B cell (primary cell): Measurements from ENCODE around the gene GRK5. TPM values are rescaled to one million over a fixed set of nuclear protein-coding genes. Genes with fewer than 3 reads are reported as not detected.
"Not testable (repeated sequence)": the region's sequence is repeated elsewhere in the genome, so short reads cannot be mapped to it uniquely, and the experiment has no call there.

Source experiments
- ATAC-seq: fragments of 200-7000 bp; cut with Tn5 transposase; one replicate; pipeline ENCODE4 v1.10.0; 2021; ENCODE audit warnings: low read depth, mild to moderate bottlenecking, moderate number of reproducible peaks, moderate library complexity
- CTCF ChIA-PET: fragments of 350-600 bp; sonication (Branson Sonifier 250); formaldehyde crosslinking; loops from one replicate; lab custom pipeline; 2021; ENCODE audit warnings: antibody characterized with exemption, inconsistent platforms; lab: Charles Lee
- POLR2A ChIA-PET: fragments of 350-600 bp; sonication (Branson Sonifier 250); formaldehyde crosslinking; loops from one replicate; lab custom pipeline; 2021; ENCODE audit warnings: antibody characterized with exemption; lab: Charles Lee
- DNase-seq: peaks from one replicate; pipeline ENCODE4 v3.0.0; 2013
- H2AFZ ChIP-seq: 2 replicates; pipeline ENCODE4 v1.6.1; 2012; ENCODE audit warnings: mild to moderate bottlenecking, low read depth, low read length; ENCODE audit not compliant: insufficient read depth, poor library complexity, severe bottlenecking
- H3K27ac ChIP-seq, 2 donors: 1 replicate in 1 of 2; 2 replicates in 1 of 2; pipeline ENCODE4 v1.5.1; 2012 to 2013; ENCODE audit warnings: low read length in 2 of 2, mild to moderate bottlenecking in 2 of 2, moderate library complexity in 1 of 2
- H3K27me3 ChIP-seq, 4 experiments: fragments of 200-600 bp in 1 of 4; sonication (generic) in 1 of 4; replicated peaks in 1 of 4; 1 replicate in 2 of 4; 2 replicates in 2 of 4; pipeline versions ENCODE4 v1.6.1 to v1.7.0; 2013 to 2016; ENCODE audit warnings: low read length in 3 of 4, mild to moderate bottlenecking in 2 of 4, mixed read lengths in 1 of 4, moderate library complexity in 1 of 4; ENCODE audit not compliant: insufficient read depth in 4 of 4, control insufficient read depth in 3 of 4; ENCODE audit errors: control extremely low read depth in 1 of 4
- H3K36me3 ChIP-seq, 2 experiments: replicated peaks in 1 of 2; 1 replicate in 1 of 2; 2 replicates in 1 of 2; pipeline versions ENCODE4 v1.6.1 to v1.7.1; 2013; ENCODE audit warnings: low read length in 1 of 2; ENCODE audit not compliant: insufficient read depth in 2 of 2, control insufficient read depth in 1 of 2; ENCODE audit errors: control extremely low read depth in 1 of 2, extremely low read depth in 1 of 2
- H3K4me1 ChIP-seq, 2 donors: fragments of 200-600 bp in 1 of 2; sonication (generic) in 1 of 2; 1 replicate in 1 of 2; 2 replicates in 1 of 2; pipeline versions ENCODE4 v1.5.1 to v1.6.1; 2013 to 2017; ENCODE audit warnings: low read length in 2 of 2; ENCODE audit not compliant: control insufficient read depth in 2 of 2, insufficient read depth in 2 of 2
- H3K4me2 ChIP-seq: replicated peaks from 2 replicates; pipeline ENCODE3; 2012; ENCODE audit warnings: mild to moderate bottlenecking, low read depth, low read length; ENCODE audit not compliant: poor library complexity, severe bottlenecking
- H3K4me3 ChIP-seq, 5 experiments: fragments of 200-600 bp in 1 of 5; sonication (generic) in 1 of 5; 1 replicate in 3 of 5; 2 replicates in 2 of 5; pipeline versions ENCODE4 v1.5.1 to v1.7.0; 2011 to 2016; ENCODE audit warnings: low read length in 4 of 5, mild to moderate bottlenecking in 4 of 5, low read depth in 2 of 5, control low read depth in 1 of 5, moderate library complexity in 1 of 5; ENCODE audit not compliant: insufficient read depth in 1 of 5; ENCODE audit errors: control extremely low read depth in 1 of 5, extremely low read depth in 1 of 5
- H3K79me2 ChIP-seq: fragments of 200-600 bp; sonication (generic); one replicate; pipeline ENCODE4 v1.6.0; 2016; ENCODE audit warnings: low read length; ENCODE audit not compliant: control insufficient read depth, insufficient read depth
- H3K9ac ChIP-seq: fragments of 200-600 bp; sonication (generic); 2 replicates; pipeline ENCODE4 v1.6.1; 2017; ENCODE audit warnings: mild to moderate bottlenecking, low read length, moderate library complexity
- H3K9me3 ChIP-seq, 3 donors: one replicate each; pipeline versions ENCODE4 v1.6.1 to v1.7.1; 2013; ENCODE audit warnings: low read length in 2 of 3; ENCODE audit not compliant: control insufficient read depth in 2 of 3, insufficient read depth in 1 of 3; ENCODE audit errors: control extremely low read depth in 1 of 3
- H4K20me1 ChIP-seq: 2 replicates; pipeline ENCODE4 v1.6.0; 2012; ENCODE audit warnings: mild to moderate bottlenecking, low read length; ENCODE audit not compliant: insufficient read depth, control insufficient read depth, poor library complexity, severe bottlenecking
- H3K27ac Mint-ChIP-seq: one replicate; pipeline ENCODE4 v1.8.0; 2021; ENCODE audit warnings: mixed read lengths
- H3K27me3 Mint-ChIP-seq: one replicate; pipeline ENCODE4 v1.8.0; 2021; ENCODE audit warnings: mixed read lengths
- H3K4me1 Mint-ChIP-seq: one replicate; pipeline ENCODE4 v1.8.0; 2021; ENCODE audit warnings: mixed read lengths
- H3K4me3 Mint-ChIP-seq: one replicate; pipeline ENCODE4 v1.8.0; 2021; ENCODE audit warnings: mixed read lengths
- H3K9me3 Mint-ChIP-seq: one replicate; pipeline ENCODE4 v1.8.0; 2022; ENCODE audit warnings: mixed read lengths; ENCODE audit not compliant: insufficient read depth
- EZH2 ChIP-seq: IDR thresholded peaks from 2 replicates; pipeline ENCODE4 v1.6.1; 2012; ENCODE audit warnings: borderline replicate concordance, low read depth, mild to moderate bottlenecking, moderate library complexity, low read length; ENCODE audit not compliant: insufficient read depth, poor library complexity, severe bottlenecking
- WGBS: methylation state at CpG from one replicate; pipeline ENCODE4 v1.1.5; 2013; ENCODE audit warnings: missing lambda C conversion rate; ENCODE audit not compliant: insufficient coverage; 5-methylcytosine and 5-hydroxymethylcytosine counted together
- intact Hi-C: fragments of 100-400 bp; cut with micrococcal nuclease; formaldehyde crosslinking; loops from one replicate; pipeline ENCODE4 v1.10.0; 2022
- polyA plus RNA-seq: library from polyadenylated mRNA; depleted of rRNA; stranded (reverse); fragments of >200 nt; gene quantifications from 2 replicates; pipeline ENCODE4 v1.2.3, GENCODE V29; 2012
- total RNA-seq, 2 donors: library from RNA; stranded (reverse); fragments of 120-200 nt in 1 of 2; gene quantifications; 1 replicate in 1 of 2; 2 replicates in 1 of 2; pipeline versions ENCODE4 v1.2.3 to v1.2.4, GENCODE V29; 2013 to 2022
- TF ChIP-seq, protein P1 (sequence below): fragments of 200-600 bp; IDR thresholded peaks from one replicate; pipeline ENCODE4 v1.8.0; 2022; ENCODE audit warnings: antibody characterized with exemption, mild to moderate bottlenecking

Gene GRK5
- total and polyA plus RNA-seq, 2 donors (not counting 1 experiment from before 2014, with no cell fraction given) = 21.9 to 54.8 TPM

DNA sequence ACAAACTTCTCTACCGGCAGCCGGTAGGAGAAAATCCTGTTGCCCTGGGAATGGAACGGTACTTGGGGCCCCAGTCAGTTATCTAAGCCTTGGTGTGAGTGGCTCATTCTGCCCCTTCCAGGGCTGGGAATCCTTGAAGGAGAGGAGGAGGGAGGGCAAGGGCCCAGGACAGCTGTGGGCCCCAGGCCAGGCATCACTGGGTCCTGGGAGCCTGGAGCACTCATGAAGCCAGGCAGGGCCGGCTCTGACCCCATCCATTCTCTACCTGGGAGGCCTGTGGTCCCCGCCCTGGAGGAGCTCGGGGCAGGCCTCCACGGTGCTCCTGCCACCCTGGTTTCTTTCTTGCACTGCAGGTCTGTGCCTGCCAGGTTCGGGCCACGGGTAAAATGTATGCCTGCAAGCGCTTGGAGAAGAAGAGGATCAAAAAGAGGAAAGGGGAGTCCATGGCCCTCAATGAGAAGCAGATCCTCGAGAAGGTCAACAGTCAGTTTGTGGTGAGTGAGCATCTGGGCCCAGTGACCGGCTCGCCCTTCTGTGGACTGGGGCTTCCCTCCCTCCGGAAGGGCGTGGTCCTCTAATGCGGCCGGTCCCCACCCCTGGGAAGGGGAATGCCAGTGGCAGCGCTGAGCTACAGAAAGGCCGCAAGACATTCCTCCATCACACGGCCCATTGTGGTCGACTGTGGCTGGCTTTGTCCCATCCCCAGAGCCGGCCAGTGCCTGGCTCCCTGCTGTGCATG is 223.8 kb downstream of the GRK5 start:
- ChIA-PET POLR2A (no interaction called here), CTCF (interaction anchor here (0.5 to 2.3 kb wide), 5 partner anchors 12 to 225 kb away, joined by 3 to 9 read pairs (median 6); partner anchors contain the start of gene GRK5)
- 94% methylated on average over 22 of the region's 22 CpGs for WGBS
- Mint-ChIP-seq H3K4me1 (peaks cover 3% of the 10 kb centered on the region), H3K4me3 (no peak overlapping the region), H3K27ac (no peak overlapping the region), H3K9me3 (no peaks in the 10 kb centered on the region), H3K27me3 (no peaks in the 10 kb centered on the region)
- DNase-seq = no peak
- Histone ChIP-seq H2AFZ (no peak overlapping the region), H3K27ac (no peak overlapping the region), H3K27me3 (no peaks in the 10 kb centered on the region), H3K9me3 (peaks cover 0 to 19% (median 4%) of the 10 kb centered on the region in 3 donors), H3K36me3 (peaks cover 5 to 68% of the 10 kb centered on the region in 2 experiments), H3K4me2 (no peak overlapping the region), H4K20me1 (no peaks in the 10 kb centered on the region), H3K4me3 (no peak overlapping the region), H3K9ac (no peak overlapping the region), H3K79me2 (peaks cover 4% of the 10 kb centered on the region), H3K4me1 (no peaks in the 10 kb centered on the region)
- no peak for ATAC-seq
- intact Hi-C loops = no loop called here
- no peak for TF ChIP-seq EZH2
- TF ChIP-seq, protein P1, sequence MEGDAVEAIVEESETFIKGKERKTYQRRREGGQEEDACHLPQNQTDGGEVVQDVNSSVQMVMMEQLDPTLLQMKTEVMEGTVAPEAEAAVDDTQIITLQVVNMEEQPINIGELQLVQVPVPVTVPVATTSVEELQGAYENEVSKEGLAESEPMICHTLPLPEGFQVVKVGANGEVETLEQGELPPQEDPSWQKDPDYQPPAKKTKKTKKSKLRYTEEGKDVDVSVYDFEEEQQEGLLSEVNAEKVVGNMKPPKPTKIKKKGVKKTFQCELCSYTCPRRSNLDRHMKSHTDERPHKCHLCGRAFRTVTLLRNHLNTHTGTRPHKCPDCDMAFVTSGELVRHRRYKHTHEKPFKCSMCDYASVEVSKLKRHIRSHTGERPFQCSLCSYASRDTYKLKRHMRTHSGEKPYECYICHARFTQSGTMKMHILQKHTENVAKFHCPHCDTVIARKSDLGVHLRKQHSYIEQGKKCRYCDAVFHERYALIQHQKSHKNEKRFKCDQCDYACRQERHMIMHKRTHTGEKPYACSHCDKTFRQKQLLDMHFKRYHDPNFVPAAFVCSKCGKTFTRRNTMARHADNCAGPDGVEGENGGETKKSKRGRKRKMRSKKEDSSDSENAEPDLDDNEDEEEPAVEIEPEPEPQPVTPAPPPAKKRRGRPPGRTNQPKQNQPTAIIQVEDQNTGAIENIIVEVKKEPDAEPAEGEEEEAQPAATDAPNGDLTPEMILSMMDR = no peak

DNA sequence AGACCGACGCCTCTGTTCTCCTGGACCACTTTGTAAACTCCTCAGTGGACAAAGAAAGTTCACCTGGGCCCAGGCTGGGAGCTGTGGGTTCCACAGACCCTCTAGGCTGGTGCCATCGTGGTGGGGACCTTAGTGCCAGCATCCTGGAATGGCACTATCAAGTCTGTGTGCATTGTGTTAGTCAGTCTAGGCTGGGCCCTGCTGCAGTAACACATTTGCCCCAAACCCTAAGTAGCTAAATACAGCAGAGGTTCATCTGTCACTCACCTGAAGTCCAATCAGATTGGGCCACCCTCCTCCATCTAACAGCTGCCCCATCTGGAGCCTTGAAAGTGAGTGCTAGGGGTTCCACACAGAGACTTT is 224.4 kb downstream of the GRK5 start:
- H3K27ac ChIP-seq = no peak overlapping the region
- intact Hi-C loops = no loop called here
- H3K4me1 ChIP-seq = no peaks in the 10 kb centered on the region
- CTCF ChIA-PET = interaction anchor here (0.5 to 2.3 kb wide), 5 partner anchors 11 to 225 kb away, joined by 3 to 9 read pairs (median 6); partner anchors contain the start of gene GRK5
- H3K9me3 Mint-ChIP-seq = no peaks in the 10 kb centered on the region
- no peak overlapping the region for H3K9ac ChIP-seq
- H3K27ac Mint-ChIP-seq = no peak overlapping the region
- DNase-seq (no peak), ATAC-seq (no peak)
- H3K4me2 ChIP-seq = no peak overlapping the region
- no peak overlapping the region for H3K4me3 ChIP-seq
- POLR2A ChIA-PET = no interaction called here
- peaks cover 0 to 19% (median 4%) of the 10 kb centered on the region in 3 donors for H3K9me3 ChIP-seq
- WGBS = 93% methylated on average over 3 of the region's 3 CpGs
- H3K4me1 Mint-ChIP-seq = peaks cover 3% of the 10 kb centered on the region
- no peaks in the 10 kb centered on the region for H3K27me3 Mint-ChIP-seq
- H3K36me3 ChIP-seq = peaks cover 5 to 68% of the 10 kb centered on the region in 2 experiments
- H4K20me1 ChIP-seq = no peaks in the 10 kb centered on the region
- TF ChIP-seq, protein P1 = no peak
- TF ChIP-seq EZH2 = no peak
- no peak overlapping the region for H2AFZ ChIP-seq
- no peaks in the 10 kb centered on the region for H3K27me3 ChIP-seq
- H3K79me2 ChIP-seq = peaks cover 4% of the 10 kb centered on the region
- no peak overlapping the region for H3K4me3 Mint-ChIP-seq

DNA sequence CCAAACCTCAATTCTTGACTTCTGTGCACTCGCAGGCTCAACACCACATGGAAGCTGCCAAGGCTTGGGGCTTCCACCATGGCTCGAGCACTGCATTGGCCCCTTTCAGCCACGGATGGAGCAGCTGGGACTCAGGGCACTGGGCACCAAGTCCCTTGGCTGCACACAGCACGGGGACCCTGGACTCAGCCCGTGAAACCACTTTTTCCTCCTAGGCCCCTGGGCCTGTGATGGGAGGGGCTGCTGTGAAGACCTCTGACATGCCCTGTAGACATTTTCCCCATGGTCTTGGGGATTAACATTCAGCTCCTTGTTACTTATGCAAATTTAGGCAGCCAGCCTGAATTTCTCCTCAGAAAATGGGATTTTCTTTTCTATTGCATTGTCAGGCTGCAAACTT is 227.6 kb downstream of the GRK5 start:
- WGBS = 100% methylated on average over 5 of the region's 5 CpGs
- Histone ChIP-seq H3K9me3 (peaks cover 0 to 27% (median 4%) of the 10 kb centered on the region in 3 donors), H3K36me3 (peaks cover 5 to 49% of the 10 kb centered on the region in 2 experiments)
- H3K27me3 Mint-ChIP-seq, H3K4me3 ChIP-seq, H3K27ac ChIP-seq, H2AFZ ChIP-seq, ATAC-seq, H3K79me2 ChIP-seq, H3K27me3 ChIP-seq, H3K4me1 Mint-ChIP-seq, intact Hi-C loops, H3K9ac ChIP-seq, H3K4me1 ChIP-seq, POLR2A ChIA-PET, H4K20me1 ChIP-seq, H3K4me2 ChIP-seq, DNase-seq, H3K27ac Mint-ChIP-seq, H3K4me3 Mint-ChIP-seq, H3K9me3 Mint-ChIP-seq: not testable (repeated sequence)
- CTCF ChIA-PET = interaction anchor here (1.4 kb wide), 1 partner anchor 17 kb away, joined by 3 read pairs; no protein-coding TSS in a partner anchor
